Mesothelial cell of epicardium (in vitro differentiated cells): ENCODE measurements around the gene FNDC3B. TPM values are rescaled to one million over a fixed set of nuclear protein-coding genes. Genes with fewer than 3 reads are reported as not detected.
"Not testable (repeated sequence)": the region's sequence is repeated elsewhere in the genome, so short reads cannot be mapped to it uniquely, and the experiment has no call there.

Experiments used
- DNase-seq, 2 experiments: peaks; one replicate each; pipeline ENCODE4 v3.0.0; 2021; ENCODE audit warnings: low spot score in 2 of 2; ENCODE audit not compliant: unreplicated experiment in 2 of 2
- H3K27ac Mint-ChIP-seq: 2 replicates; pipeline ENCODE4 v1.8.0; 2021; ENCODE audit warnings: mixed read lengths
- H3K27me3 Mint-ChIP-seq: 2 replicates; pipeline ENCODE4 v1.8.0; 2021; ENCODE audit warnings: low read depth, mixed read lengths
- H3K36me3 Mint-ChIP-seq: 2 replicates; pipeline ENCODE4 v1.8.0; 2021; ENCODE audit warnings: mixed read lengths
- H3K4me1 Mint-ChIP-seq: 2 replicates; pipeline ENCODE4 v1.8.0; 2021; ENCODE audit warnings: mixed read lengths
- H3K4me3 Mint-ChIP-seq: 2 replicates; pipeline ENCODE4 v1.8.0; 2021; ENCODE audit warnings: mild to moderate bottlenecking, moderate library complexity, mixed read lengths
- H3K9me3 Mint-ChIP-seq: 2 replicates; pipeline ENCODE4 v1.8.0; 2021; ENCODE audit warnings: mixed read lengths
- CTCF ChIP-seq: fragments of 200-600 bp; sonication (generic); IDR thresholded peaks from one replicate; pipeline ENCODE4 v1.5.0; 2021; ENCODE audit warnings: antibody characterized with exemption; ENCODE audit not compliant: unreplicated experiment
- total RNA-seq: library from RNA; stranded (reverse); gene quantifications from 3 replicates; pipeline ENCODE4 v1.2.1, GENCODE V29; 2021

Gene FNDC3B
- total RNA-seq, 1 donor from 2014 or later, result 131 TPM

- Mint-ChIP-seq H3K4me3 (no peak overlapping the region), H3K27ac (no peak overlapping the region)
These were observed 198.8 kb downstream of the FNDC3B start for GRCh38 chr3:172238188-172238587.

GRCh38 chr3:172239218-172239790 lies 199.9 kb downstream of the FNDC3B start:
- Mint-ChIP-seq H3K36me3 (peaks cover 38% of the 10 kb centered on the region), H3K4me3 (no peak overlapping the region), H3K27me3 (no peaks in the 10 kb centered on the region), H3K9me3 (peaks cover 29% of the 10 kb centered on the region), H3K27ac (no peak overlapping the region), H3K4me1 (peaks cover 3% of the 10 kb centered on the region)
- TF ChIP-seq CTCF, result no peak
- DNase-seq, result no peak

More at GRCh38 chr3:172238188-172238587, 198.8 kb downstream of the FNDC3B start:
- no peak for DNase-seq
- TF ChIP-seq CTCF, result no peak
- Mint-ChIP-seq H3K27me3 (no peaks in the 10 kb centered on the region), H3K4me1 (no peaks in the 10 kb centered on the region), H3K9me3 (peaks cover 24% of the 10 kb centered on the region), H3K36me3 (peaks cover 34% of the 10 kb centered on the region)

- Mint-ChIP-seq H3K36me3 (peaks cover 38% of the 10 kb centered on the region), H3K9me3 (peaks cover 29% of the 10 kb centered on the region), H3K4me3 (no peak overlapping the region), H3K4me1 (peaks cover 8% of the 10 kb centered on the region), H3K27ac (no peak overlapping the region), H3K27me3 (no peaks in the 10 kb centered on the region)
- DNase-seq, result no peak
- no peak for TF ChIP-seq CTCF
These were observed 202.0 kb downstream of the FNDC3B start for GRCh38 chr3:172241405-172241804.

GRCh38 chr3:172242471-172242870 lies 203.1 kb downstream of the FNDC3B start:
- H3K9me3 Mint-ChIP-seq, result peaks cover 29% of the 10 kb centered on the region
- H3K4me1 Mint-ChIP-seq, H3K4me3 Mint-ChIP-seq, H3K27ac Mint-ChIP-seq, H3K27me3 Mint-ChIP-seq, DNase-seq: not testable (repeated sequence)
- peaks cover 43% of the 10 kb centered on the region for H3K36me3 Mint-ChIP-seq

GRCh38 chr3:172243376-172243775 lies 204.0 kb downstream of the FNDC3B start:
- not testable (repeated sequence) for H3K4me3 Mint-ChIP-seq, H3K27ac Mint-ChIP-seq, H3K4me1 Mint-ChIP-seq, DNase-seq, H3K27me3 Mint-ChIP-seq
- Mint-ChIP-seq H3K9me3 (peaks cover 29% of the 10 kb centered on the region), H3K36me3 (peaks cover 47% of the 10 kb centered on the region)

- no peak overlapping the region for H3K4me3 Mint-ChIP-seq
- peaks cover 29% of the 10 kb centered on the region for H3K9me3 Mint-ChIP-seq
- H3K4me1 Mint-ChIP-seq, result peaks cover 8% of the 10 kb centered on the region
- peaks cover 47% of the 10 kb centered on the region for H3K36me3 Mint-ChIP-seq
- TF ChIP-seq CTCF, result no peak
- no peaks in the 10 kb centered on the region for H3K27me3 Mint-ChIP-seq
- no peak overlapping the region for H3K27ac Mint-ChIP-seq
- no peak for DNase-seq
These were observed 204.6 kb downstream of the FNDC3B start for GRCh38 chr3:172244011-172244410.

GRCh38 chr3:172245241-172245640 lies 205.9 kb downstream of the FNDC3B start:
- no peak overlapping the region for H3K4me3 Mint-ChIP-seq
- peak overlapping the region; percentile 61 for H3K27ac Mint-ChIP-seq
- no peak for DNase-seq
- H3K36me3 Mint-ChIP-seq, result peaks cover 47% of the 10 kb centered on the region
- TF ChIP-seq CTCF, result no peak
- H3K9me3 Mint-ChIP-seq, result peaks cover 29% of the 10 kb centered on the region
- peaks cover 15% of the 10 kb centered on the region for H3K4me1 Mint-ChIP-seq
- no peaks in the 10 kb centered on the region for H3K27me3 Mint-ChIP-seq
